MCF 10A (cell line): ENCODE measurements around the gene ARL13A. TPM values are rescaled to one million over a fixed set of nuclear protein-coding genes. Genes with fewer than 3 reads are reported as not detected.

Experiments
- BruUV-seq: library from RNA; stranded (reverse); fragments of 400-500 nt; replicated peaks from 2 replicates; lab custom pipeline; 2021; lab: Mats Ljungman, UMichigan
- CTCF ChIA-PET: fragments of 300-600 bp; sonication (Branson Sonifier 250); formaldehyde crosslinking; extraction: SDS; loops from one replicate; lab custom pipeline; 2021; ENCODE audit warnings: antibody characterized with exemption, inconsistent platforms; lab: Yijun Ruan, JAX
- POLR2A ChIA-PET: fragments of 300-600, 350-650 bp; sonication (Branson Sonifier 250); formaldehyde crosslinking; extraction: SDS; loops from one replicate; lab custom pipeline; 2020; ENCODE audit warnings: antibody characterized with exemption, inconsistent platforms; lab: Yijun Ruan, JAX
- DNase-seq: peaks from one replicate; pipeline ENCODE4 v3.0.0-alpha.2; 2018; ENCODE audit not compliant: unreplicated experiment
- H3K27ac Mint-ChIP-seq: one replicate; pipeline ENCODE4 v1.8.0; 2022; ENCODE audit warnings: mild to moderate bottlenecking, low read depth, mixed read lengths; ENCODE audit not compliant: unreplicated experiment
- H3K27me3 Mint-ChIP-seq: one replicate; pipeline ENCODE4 v1.8.0; 2022; ENCODE audit warnings: mixed read lengths; ENCODE audit not compliant: insufficient read depth, unreplicated experiment
- H3K36me3 Mint-ChIP-seq: one replicate; pipeline ENCODE4 v1.8.0; 2022; ENCODE audit warnings: mild to moderate bottlenecking, moderate library complexity, mixed read lengths; ENCODE audit not compliant: insufficient read depth, unreplicated experiment
- H3K4me1 Mint-ChIP-seq: one replicate; pipeline ENCODE4 v1.8.0; 2022; ENCODE audit warnings: mixed read lengths; ENCODE audit not compliant: insufficient read depth, unreplicated experiment
- H3K4me3 Mint-ChIP-seq: one replicate; pipeline ENCODE4 v1.8.0; 2022; ENCODE audit warnings: mild to moderate bottlenecking, moderate library complexity, mixed read lengths; ENCODE audit not compliant: unreplicated experiment
- H3K9me3 Mint-ChIP-seq: one replicate; pipeline ENCODE4 v1.8.0; 2022; ENCODE audit warnings: mixed read lengths; ENCODE audit not compliant: unreplicated experiment
- intact Hi-C: fragments of 100-400 bp; cut with micrococcal nuclease; formaldehyde crosslinking; loops from 2 replicates; pipeline ENCODE4 v1.14.1; 2022
- total RNA-seq: library from RNA; stranded (reverse); gene quantifications from 2 replicates; pipeline ENCODE4 v1.2.3, GENCODE V29; 2022
- TF ChIP-seq, protein P1 (sequence below): fragments of 200-600 bp; IDR thresholded peaks from one replicate; pipeline ENCODE4 v1.8.0; 2022; ENCODE audit warnings: antibody characterized with exemption, mild to moderate bottlenecking; ENCODE audit not compliant: unreplicated experiment

The ARL13A gene
- total RNA-seq, 1 experiment from 2014 or later = not detected

DNA sequence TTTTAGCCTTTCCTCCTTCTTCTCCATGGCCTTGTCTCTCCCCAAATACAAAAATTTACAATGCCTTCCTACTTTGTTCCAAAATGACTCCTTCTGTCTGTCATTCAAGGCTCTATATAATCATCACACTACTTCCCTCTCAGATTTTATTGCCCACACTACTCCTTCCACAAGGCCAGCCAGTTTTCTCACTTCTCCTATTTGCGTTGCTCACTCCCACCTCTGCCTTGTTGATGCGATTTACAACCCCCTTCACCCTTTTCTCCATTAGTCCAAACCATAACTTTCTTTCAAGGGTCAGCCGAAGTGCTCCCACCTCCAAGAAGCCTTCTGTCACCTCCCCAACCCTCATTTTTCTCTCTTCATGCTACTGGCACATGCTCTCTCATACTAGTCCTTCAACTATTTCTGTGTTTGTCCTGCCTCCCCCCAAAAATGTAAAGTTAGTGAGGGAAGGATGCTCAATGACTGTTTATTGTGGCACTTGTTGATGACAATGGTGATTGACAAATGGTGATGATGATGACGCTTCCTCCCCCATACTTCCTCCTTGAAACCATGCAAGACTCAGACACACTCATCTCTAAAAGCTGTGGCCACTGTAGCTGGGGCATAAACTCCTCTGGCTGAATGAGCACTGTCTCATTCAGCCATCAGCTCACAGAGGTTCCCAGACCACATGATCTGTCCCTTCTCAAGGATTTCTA, 38.1 kb upstream of the ARL13A start:
- Mint-ChIP-seq H3K27ac (no peak overlapping the region), H3K9me3 (peaks cover 16% of the 10 kb centered on the region), H3K36me3 (no peaks in the 10 kb centered on the region), H3K4me3 (no peak overlapping the region), H3K4me1 (no peaks in the 10 kb centered on the region), H3K27me3 (peaks cover 48% of the 10 kb centered on the region)
- no TSS peak for BruUV-seq
- no peak for DNase-seq
- intact Hi-C loops = no loop called here
- ChIA-PET CTCF (no interaction called here), POLR2A (no interaction called here)
- TF ChIP-seq, protein P1, sequence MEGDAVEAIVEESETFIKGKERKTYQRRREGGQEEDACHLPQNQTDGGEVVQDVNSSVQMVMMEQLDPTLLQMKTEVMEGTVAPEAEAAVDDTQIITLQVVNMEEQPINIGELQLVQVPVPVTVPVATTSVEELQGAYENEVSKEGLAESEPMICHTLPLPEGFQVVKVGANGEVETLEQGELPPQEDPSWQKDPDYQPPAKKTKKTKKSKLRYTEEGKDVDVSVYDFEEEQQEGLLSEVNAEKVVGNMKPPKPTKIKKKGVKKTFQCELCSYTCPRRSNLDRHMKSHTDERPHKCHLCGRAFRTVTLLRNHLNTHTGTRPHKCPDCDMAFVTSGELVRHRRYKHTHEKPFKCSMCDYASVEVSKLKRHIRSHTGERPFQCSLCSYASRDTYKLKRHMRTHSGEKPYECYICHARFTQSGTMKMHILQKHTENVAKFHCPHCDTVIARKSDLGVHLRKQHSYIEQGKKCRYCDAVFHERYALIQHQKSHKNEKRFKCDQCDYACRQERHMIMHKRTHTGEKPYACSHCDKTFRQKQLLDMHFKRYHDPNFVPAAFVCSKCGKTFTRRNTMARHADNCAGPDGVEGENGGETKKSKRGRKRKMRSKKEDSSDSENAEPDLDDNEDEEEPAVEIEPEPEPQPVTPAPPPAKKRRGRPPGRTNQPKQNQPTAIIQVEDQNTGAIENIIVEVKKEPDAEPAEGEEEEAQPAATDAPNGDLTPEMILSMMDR = no peak

- Mint-ChIP-seq H3K9me3 (peaks cover 16% of the 10 kb centered on the region), H3K36me3 (no peaks in the 10 kb centered on the region), H3K27me3 (peaks cover 46% of the 10 kb centered on the region), H3K4me1 (no peaks in the 10 kb centered on the region), H3K27ac (no peak overlapping the region), H3K4me3 (no peak overlapping the region)
- BruUV-seq = no TSS peak
- TF ChIP-seq, protein P1 = no peak
- no peak for DNase-seq
- CTCF ChIA-PET = no interaction called here
- POLR2A ChIA-PET = no interaction called here
- intact Hi-C loops = no loop called here
Measured at GRCh38 chrX:100931925-100932285, 37.6 kb upstream of the ARL13A start.

DNA sequence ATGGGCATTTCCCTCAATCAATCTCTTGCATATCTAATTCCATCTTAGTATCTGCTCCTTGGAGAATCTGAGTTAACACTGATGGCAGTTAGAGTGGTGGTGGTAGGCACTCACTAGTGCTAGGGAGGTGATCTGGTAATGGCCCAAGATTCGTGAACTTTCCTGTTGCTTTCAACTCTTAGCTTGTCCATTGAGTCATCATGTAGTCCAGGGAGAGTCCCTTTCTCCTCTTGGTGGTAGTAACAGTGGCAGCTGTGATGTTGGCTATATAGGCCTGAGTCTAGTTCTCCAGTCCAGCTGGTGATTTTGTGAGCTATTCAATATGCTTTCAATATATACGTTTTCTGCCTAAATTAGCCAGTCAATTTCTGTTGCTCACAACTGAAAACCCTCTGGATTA, 33.7 kb upstream of the ARL13A start:
- peaks cover 16% of the 10 kb centered on the region for H3K9me3 Mint-ChIP-seq
- BruUV-seq = no TSS peak
- H3K27me3 Mint-ChIP-seq = peaks cover 74% of the 10 kb centered on the region
- intact Hi-C loops = no loop called here
- POLR2A ChIA-PET = no interaction called here
- no peak overlapping the region for H3K27ac Mint-ChIP-seq
- TF ChIP-seq, protein P1 = no peak
- DNase-seq = no peak
- no peaks in the 10 kb centered on the region for H3K4me1 Mint-ChIP-seq
- H3K4me3 Mint-ChIP-seq = no peak overlapping the region
- no peaks in the 10 kb centered on the region for H3K36me3 Mint-ChIP-seq
- CTCF ChIA-PET = no interaction called here

GRCh38 chrX:100939333-100939732, 30.2 kb upstream of the ARL13A start:
- H3K4me3 Mint-ChIP-seq = no peak overlapping the region
- ChIA-PET POLR2A (interaction anchor here (0.5 kb wide), 1 partner anchor 10 kb away, joined by 3 read pairs; no protein-coding TSS in a partner anchor), CTCF (no interaction called here)
- no peak overlapping the region for H3K27ac Mint-ChIP-seq
- no TSS peak for BruUV-seq
- H3K4me1 Mint-ChIP-seq = no peaks in the 10 kb centered on the region
- intact Hi-C loops = no loop called here
- peaks cover 70% of the 10 kb centered on the region for H3K27me3 Mint-ChIP-seq
- TF ChIP-seq, protein P1 = no peak
- no peaks in the 10 kb centered on the region for H3K36me3 Mint-ChIP-seq
- no peaks in the 10 kb centered on the region for H3K9me3 Mint-ChIP-seq
- no peak for DNase-seq
